ENCODE data around the gene ERVW-1.
"Not testable (repeated sequence)": the region's sequence is repeated elsewhere in the genome, so short reads cannot be mapped to it uniquely, and the experiment has no call there.

The ERVW-1 gene

DNA sequence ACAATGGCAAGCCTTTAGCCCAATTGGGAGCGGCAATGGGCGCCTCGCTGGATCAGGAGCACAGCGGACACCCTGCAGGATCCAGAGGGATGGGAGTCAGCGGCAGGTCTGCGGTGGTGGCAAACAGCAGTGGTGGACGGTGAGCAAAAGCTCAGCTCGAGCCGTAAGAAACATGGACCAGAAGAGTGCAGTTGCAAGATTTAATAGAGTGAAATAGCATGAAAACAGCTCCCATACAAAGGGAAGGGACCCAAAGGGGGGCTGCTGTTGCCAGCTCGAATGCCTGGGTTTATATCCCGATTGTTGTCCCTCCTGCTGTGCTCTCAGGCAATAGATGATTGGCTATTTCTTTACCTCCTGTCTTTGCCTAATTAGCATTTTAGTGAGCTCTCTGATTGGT lies at the start of gene ERVW-1:
TSS of gene ERVW-1 (minus strand) at position 266 of the 400 bp plus-strand sequence. CDS start 7,565 bp downstream, outside the sequence.
- DNase-seq = not testable (repeated sequence)

DNA sequence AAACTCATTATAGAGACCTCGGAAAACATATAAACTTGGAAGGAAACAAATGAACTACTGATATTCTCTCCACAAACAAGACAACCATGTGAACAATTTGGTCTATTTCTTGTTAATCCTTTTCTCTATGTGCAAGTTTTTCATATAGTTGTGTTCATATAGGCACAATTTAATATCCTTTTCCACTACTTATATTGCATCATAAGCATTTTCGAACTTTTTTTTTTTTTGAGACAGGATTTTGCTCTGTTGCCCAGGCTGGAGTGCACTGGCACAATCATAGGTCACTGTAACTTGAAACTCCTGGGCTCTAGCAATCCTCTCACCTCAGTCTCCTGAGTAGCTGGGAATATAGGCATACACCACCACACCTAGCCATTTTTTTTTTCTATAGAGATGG lies 45.4 kb upstream of the ERVW-1 start:
- DNase-seq = no peak

DNA sequence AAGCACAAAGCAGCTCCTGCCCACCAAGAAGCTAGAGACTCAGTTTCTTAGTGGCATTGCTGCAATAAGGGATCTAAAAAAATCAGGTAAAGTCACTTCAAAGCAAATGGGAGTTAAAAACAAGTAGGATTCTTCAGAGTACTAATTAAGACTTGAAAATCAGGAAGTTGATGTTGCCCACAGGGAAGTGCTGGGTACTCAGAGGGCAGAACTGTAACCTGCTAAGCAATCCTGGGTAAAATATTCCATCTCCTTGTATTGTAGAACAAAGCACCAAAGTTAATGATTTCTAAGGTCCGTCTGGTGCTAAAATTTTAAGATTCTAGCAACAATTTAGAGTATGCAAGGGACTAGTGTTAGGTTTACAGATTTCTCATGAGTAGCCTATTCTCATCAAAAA lies 42.3 kb upstream of the ERVW-1 start:
- no peak for DNase-seq

GRCh38 chr7:92517631-92518030 lies 39.9 kb upstream of the ERVW-1 start:
- no peak for DNase-seq

DNA sequence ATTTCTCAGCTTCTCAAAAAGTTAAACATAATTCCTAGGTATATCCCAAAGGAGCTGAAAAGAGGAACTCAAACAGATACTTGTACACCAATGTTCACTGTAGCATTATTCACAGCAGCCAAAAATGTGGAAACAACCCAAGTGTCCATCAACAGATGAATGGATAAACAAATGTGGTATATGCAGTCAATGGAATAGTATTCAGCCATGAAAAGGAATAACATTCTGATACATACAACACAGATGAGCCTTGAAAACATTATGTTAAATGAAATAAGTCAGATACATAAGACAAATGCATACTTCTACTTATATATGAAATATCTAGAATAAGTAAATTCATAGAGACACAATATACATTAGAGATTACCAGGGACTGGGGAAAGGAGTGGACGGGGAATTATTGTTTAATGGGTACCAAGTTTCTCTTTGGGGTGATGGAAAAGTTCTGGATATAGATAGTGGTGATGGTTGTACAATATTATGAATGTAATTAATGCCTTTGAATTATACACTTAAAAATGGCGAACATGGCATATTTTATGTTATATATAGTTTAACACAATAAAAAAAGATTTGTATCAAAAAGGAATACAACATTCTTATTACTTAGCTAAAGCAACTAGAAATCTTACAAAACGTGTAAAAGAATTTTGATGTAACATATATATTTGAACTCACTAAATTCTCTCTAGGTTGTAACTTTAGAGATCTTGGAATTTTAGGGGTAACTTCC lies 35.6 kb upstream of the ERVW-1 start:
- DNase-seq = no peak

DNA sequence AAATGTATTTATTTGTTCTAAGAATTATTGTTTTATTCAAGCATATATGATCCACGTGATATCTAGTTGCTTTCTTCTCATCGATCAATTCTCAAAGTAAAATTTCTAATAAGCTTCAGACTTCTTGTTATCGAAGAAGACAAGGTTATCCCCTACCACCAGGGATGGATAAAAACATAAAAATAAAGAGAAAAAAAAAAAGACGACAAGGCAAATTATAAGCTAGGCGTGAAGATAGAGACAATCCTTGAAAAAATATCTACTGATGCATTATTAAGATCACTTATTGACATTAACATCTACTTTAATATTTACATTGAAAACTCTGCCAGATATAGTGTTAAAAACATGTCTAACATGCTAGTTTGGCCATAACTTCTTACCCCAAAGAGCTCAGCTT lies 31.2 kb upstream of the ERVW-1 start:
- DNase-seq = no peak

- DNase-seq = no peak
These were observed 28.6 kb upstream of the ERVW-1 start for GRCh38 chr7:92506363-92506762.

- no peak for DNase-seq
These were observed 26.8 kb upstream of the ERVW-1 start for GRCh38 chr7:92504563-92504962.

DNA sequence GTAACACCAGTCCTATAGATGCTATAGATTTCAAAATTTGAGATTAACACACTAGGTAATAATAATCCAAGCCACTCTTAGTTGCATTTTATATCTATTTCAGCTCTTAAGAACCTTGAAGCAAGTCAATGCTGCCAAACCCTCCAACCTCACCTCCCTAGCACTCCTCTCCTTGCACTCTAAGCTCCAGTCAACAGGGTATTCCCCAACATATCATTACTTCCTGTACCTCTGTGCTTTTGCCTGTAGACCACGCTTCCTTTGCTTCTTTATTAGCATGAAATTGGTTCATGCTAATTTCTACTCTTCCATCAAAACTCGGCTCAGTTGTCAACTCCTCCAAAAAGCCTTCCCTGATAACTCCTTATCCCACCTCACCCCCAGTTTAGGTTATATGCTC lies 26.0 kb upstream of the ERVW-1 start:
- DNase-seq = no peak

DNA sequence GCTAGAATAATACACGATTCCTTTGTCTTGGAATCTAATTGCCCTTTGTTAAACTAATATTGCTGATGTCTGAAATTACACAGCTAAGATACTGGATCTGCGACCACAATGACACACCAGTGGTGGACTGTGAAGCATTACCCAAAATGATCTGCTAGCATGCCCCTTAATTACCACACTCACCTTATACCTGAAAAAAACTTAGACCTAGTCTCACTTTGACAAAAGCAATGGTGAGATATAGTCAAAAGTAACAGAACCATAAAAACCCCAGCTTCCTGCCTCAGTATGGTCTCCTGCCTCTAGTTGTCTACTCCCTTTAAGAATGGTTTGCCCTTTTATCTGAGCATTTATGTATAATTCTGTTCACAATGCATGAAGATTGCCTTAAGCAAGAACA lies 20.8 kb upstream of the ERVW-1 start:
- no peak for DNase-seq

DNA sequence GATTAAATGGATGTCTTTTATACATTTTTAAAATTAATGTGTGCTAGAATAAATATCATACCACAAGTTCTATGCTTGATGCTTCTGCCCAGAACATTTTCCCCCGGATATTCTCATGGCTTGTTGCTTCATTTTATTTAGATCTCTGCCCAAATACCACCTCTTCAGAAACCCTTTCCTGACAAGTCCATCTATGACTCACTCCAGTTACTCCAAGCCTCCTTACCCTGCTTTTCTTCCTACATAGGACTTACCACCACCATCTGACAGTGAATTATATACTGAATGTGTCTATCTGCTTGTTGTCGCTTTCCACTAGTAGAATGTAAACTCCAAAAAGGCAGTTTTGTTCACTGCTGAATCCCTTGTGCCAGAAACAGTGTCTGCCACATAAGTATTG lies 19.1 kb upstream of the ERVW-1 start:
- no peak for DNase-seq

- no peak for DNase-seq
These were observed 11.9 kb upstream of the ERVW-1 start for GRCh38 chr7:92489634-92490033.

DNA sequence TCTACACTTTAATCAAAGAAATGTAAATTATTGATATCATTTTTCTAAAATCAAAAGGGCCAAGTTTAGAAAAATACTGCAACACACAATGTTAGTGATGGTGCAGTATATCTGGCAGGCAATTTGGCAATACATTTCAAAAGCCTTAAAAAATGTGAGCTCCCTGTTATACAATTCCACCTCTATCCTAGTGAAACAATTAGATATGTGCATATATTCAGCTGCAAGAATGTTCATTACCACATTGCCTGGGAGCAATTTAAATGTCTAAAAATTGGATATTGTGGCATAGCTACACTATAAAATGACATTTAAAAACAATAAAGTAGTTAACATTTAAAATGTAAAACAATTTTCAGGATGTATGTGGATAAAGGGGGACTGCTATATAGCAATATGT lies 10.1 kb upstream of the ERVW-1 start:
- DNase-seq = no peak

- no peak for DNase-seq
These were observed 8.2 kb upstream of the ERVW-1 start for GRCh38 chr7:92485974-92486373.

- no peak for DNase-seq
These were observed 7.6 kb upstream of the ERVW-1 start for GRCh38 chr7:92485267-92485892.

GRCh38 chr7:92484226-92484625 lies 6.5 kb upstream of the ERVW-1 start:
- not testable (repeated sequence) for DNase-seq

GRCh38 chr7:92483624-92484023 lies 5.9 kb upstream of the ERVW-1 start:
- DNase-seq = not testable (repeated sequence)

DNA sequence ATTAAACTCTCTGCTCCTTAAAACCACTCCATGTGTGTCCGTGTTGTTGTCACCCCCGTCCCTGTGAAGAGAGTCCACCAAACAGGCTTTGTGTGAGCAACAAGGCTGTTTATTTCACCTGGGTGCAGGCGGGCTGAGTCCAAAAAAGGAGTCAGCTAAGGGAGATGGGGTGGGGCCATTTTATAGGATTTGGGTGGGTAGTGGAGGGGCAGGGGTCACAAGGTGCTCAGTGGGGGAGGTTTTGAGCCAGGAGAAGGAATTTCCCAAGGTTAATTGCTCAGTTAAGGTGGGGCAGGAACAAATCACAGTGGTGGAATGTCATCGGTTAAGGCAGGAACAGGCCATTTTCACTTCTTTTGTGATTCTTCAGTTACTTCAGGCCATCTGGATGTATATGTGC lies 1.4 kb upstream of the ERVW-1 start:
- not testable (repeated sequence) for DNase-seq

DNA sequence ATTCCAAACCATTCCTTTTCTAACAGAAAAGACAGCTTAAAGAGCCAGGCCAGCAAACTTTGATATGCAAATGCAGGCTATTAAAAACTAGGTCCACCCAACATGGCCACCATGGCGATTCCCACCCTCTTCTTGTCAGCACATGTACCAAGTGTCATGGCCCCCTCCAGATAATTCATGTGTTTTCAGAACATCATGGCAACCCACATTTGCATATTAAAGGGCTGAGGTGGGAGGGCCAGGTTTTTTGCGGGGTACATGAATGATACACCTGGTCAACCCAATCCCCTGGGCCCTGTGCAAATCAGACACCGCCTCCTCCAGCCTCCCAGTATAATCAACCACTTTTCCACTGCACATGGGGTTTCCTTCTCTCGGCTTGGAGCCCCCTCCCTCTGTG lies 965 bp upstream of the ERVW-1 start:
- DNase-seq = no peak

DNA sequence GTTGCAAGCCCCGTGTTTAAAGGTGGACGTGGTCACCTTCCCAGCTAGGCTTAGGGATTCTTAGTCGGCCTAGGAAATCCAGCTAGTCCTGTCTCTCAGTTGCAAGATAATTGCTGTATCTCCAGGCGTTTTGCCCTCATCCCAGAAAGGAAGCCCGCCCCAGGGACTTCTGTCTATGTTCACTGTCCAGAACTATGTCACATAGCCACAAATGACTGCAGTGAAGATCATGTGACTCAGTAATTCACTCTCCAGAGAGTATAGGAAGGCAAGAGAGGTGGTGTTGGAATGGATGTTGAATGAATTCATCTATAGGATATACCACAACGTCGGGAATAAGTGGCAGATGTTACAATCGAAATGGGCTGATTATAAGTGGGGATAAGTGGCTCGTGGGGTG lies 349 bp upstream of the ERVW-1 start:
- no peak for DNase-seq

GRCh38 chr7:92475851-92476590 lies 1.7 kb downstream of the ERVW-1 start:
- not testable (repeated sequence) for DNase-seq

DNA sequence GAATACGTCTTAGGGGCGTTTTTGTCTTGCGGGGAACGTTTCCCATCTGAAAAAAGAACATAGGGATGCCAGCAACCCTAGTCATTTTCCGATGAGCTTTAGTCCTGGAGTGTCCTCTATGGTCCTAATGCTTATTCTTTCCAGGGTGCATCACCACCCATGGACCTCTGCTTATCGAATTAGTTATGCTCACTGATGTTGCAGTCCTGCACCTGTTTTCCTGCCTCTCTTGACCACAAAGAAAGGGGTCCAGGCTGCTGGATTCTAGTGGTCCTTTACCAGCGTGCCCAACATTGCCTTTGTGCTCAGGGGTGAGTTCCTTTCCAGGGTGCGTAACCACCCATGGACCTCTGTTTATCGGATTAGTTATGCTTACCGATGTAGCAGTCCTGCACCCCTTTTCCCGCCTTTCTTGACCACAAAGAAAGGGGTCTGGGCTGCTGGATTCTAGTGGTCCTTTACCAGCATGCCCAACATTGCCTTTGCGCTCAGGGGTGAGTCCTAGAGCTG lies 2.4 kb downstream of the ERVW-1 start:
- DNase-seq = not testable (repeated sequence)

DNA sequence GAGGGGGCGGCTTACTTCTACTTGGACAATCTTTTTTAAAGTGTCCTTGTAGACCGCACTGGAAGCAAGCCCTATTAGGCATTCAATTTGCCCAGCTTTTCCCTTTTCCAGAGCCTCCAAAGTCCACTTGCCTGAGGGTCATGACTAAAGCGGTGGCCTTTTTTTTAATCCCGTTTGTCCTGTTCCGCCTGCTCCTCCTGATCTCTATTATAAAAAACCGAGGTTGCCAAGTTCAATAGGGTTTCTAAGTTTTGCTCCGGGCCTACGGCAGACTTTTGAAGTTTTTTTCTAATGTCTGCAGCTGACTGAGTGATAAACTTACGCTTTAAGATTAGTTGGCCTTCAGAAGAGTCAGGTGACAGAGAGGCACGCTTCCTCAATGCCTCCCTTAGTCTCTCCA lies 3.8 kb downstream of the ERVW-1 start:
- DNase-seq = not testable (repeated sequence)

DNA sequence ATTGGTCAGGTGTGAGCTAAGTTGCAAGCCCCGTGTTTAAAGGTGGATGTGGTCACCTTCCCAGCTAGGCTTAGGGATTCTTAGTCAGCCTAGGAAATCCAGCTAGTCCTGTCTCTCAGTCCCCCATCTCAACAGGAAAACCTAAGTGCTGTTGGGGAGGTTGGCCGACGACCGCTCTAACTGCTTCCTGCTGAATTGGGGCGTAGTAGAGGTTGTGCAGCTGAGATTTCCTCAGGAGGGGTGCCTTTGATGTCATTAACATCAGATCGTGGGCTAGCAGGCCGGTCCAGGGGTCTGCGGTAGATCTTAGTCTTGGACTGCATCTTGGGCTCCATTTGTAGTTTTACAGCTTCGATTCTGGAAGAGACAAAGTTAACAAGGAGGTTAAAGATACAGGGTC lies 9.2 kb downstream of the ERVW-1 start:
- DNase-seq = not testable (repeated sequence)
